HG02759 (cell line): ENCODE data around the gene ZIC2.

ENCODE experiments used
- ATAC-seq: cut with Tn5 transposase; IDR thresholded peaks from one replicate; pipeline ENCODE4 v1.9.1; 2021; ENCODE audit warnings: mild to moderate bottlenecking, moderate library complexity; ENCODE audit not compliant: unreplicated experiment

ZIC2 gene

GRCh38 chr13:99984461-99985240, 3.1 kb downstream of the ZIC2 start:
- ATAC-seq = no peak

GRCh38 chr13:99985241-99985874, 3.8 kb downstream of the ZIC2 start:
- no peak for ATAC-seq

- no peak for ATAC-seq
Observed at GRCh38 chr13:99985886-99986527, 4.4 kb downstream of the ZIC2 start.

- ATAC-seq = no peak
Observed at GRCh38 chr13:99986741-99987140, 5.2 kb downstream of the ZIC2 start.

- no peak for ATAC-seq
Observed at GRCh38 chr13:99987154-99988019, 5.8 kb downstream of the ZIC2 start.

GRCh38 chr13:99988529-99989275, 7.1 kb downstream of the ZIC2 start:
- no peak for ATAC-seq

GRCh38 chr13:99989276-99990125, 7.9 kb downstream of the ZIC2 start:
- ATAC-seq = no peak

- no peak for ATAC-seq
Observed at GRCh38 chr13:99990126-99990977, 8.8 kb downstream of the ZIC2 start.

- ATAC-seq = no peak
Observed at GRCh38 chr13:99991013-99991827, 9.6 kb downstream of the ZIC2 start.

GRCh38 chr13:99991828-99992775, 10.5 kb downstream of the ZIC2 start:
- ATAC-seq = no peak

GRCh38 chr13:99992949-99993351, 11.4 kb downstream of the ZIC2 start:
- no peak for ATAC-seq

- no peak for ATAC-seq
Observed at GRCh38 chr13:99993660-99994637, 12.4 kb downstream of the ZIC2 start.

- no peak for ATAC-seq
Observed at GRCh38 chr13:99994638-99995020, 13.0 kb downstream of the ZIC2 start.

- no peak for ATAC-seq
Observed at GRCh38 chr13:99995104-99995588, 13.6 kb downstream of the ZIC2 start.
